Measurements from ENCODE around the gene PHF13.
"Not testable (repeated sequence)": the region's sequence is repeated elsewhere in the genome, so short reads cannot be mapped to it uniquely, and the experiment has no call there.

PHF13 gene

GRCh38 chr1:6627031-6627430, 13.5 kb downstream of the PHF13 start:
- Mint-ChIP-seq H3K36me3 (ENCODE audit: low read depth) (peaks cover 34% of the 10 kb centered on the region), H3K27ac (no peak overlapping the region), H3K27me3 (no peaks in the 10 kb centered on the region), H3K4me1 (ENCODE audit: low read depth) (peaks cover 37% of the 10 kb centered on the region), H3K9me3 (no peaks in the 10 kb centered on the region), H3K4me3 (peak overlapping the region; percentile 94)

GRCh38 chr1:6627841-6628545, 14.5 kb downstream of the PHF13 start:
- Mint-ChIP-seq H3K27ac (no peak overlapping the region), H3K4me3 (peak overlapping the region; percentile 6), H3K4me1 (ENCODE audit: low read depth) (peaks cover 37% of the 10 kb centered on the region), H3K9me3 (no peaks in the 10 kb centered on the region), H3K36me3 (ENCODE audit: low read depth) (peaks cover 26% of the 10 kb centered on the region), H3K27me3 (no peaks in the 10 kb centered on the region)

GRCh38 chr1:6628971-6629479, 15.5 kb downstream of the PHF13 start:
- no peak overlapping the region for H3K27ac Mint-ChIP-seq
- H3K4me3 Mint-ChIP-seq = no peak overlapping the region
- no peaks in the 10 kb centered on the region for H3K27me3 Mint-ChIP-seq
- no peaks in the 10 kb centered on the region for H3K9me3 Mint-ChIP-seq
- peaks cover 23% of the 10 kb centered on the region for H3K36me3 Mint-ChIP-seq (ENCODE audit: low read depth)
- H3K4me1 Mint-ChIP-seq (ENCODE audit: low read depth) = peaks cover 32% of the 10 kb centered on the region

- no peak overlapping the region for H3K4me3 Mint-ChIP-seq
- H3K27ac Mint-ChIP-seq = no peak overlapping the region
- H3K9me3 Mint-ChIP-seq = no peaks in the 10 kb centered on the region
Measured at GRCh38 chr1:6630027-6630426, 16.5 kb downstream of the PHF13 start.

GRCh38 chr1:6631058-6631457, 17.5 kb downstream of the PHF13 start:
- H3K9me3 Mint-ChIP-seq = no peaks in the 10 kb centered on the region
- no peak overlapping the region for H3K4me3 Mint-ChIP-seq
- H3K36me3 Mint-ChIP-seq (ENCODE audit: low read depth) = peaks cover 26% of the 10 kb centered on the region
- H3K27ac Mint-ChIP-seq = no peak overlapping the region
- H3K27me3 Mint-ChIP-seq = no peaks in the 10 kb centered on the region
- peaks cover 20% of the 10 kb centered on the region for H3K4me1 Mint-ChIP-seq (ENCODE audit: low read depth)

More at GRCh38 chr1:6630027-6630426, 16.5 kb downstream of the PHF13 start:
- H3K27me3 Mint-ChIP-seq = no peaks in the 10 kb centered on the region
- H3K4me1 Mint-ChIP-seq (ENCODE audit: low read depth) = peaks cover 25% of the 10 kb centered on the region
- peaks cover 26% of the 10 kb centered on the region for H3K36me3 Mint-ChIP-seq (ENCODE audit: low read depth)

- no peak overlapping the region for H3K27ac Mint-ChIP-seq
- peaks cover 2% of the 10 kb centered on the region for H3K4me1 Mint-ChIP-seq (ENCODE audit: low read depth)
- no peaks in the 10 kb centered on the region for H3K9me3 Mint-ChIP-seq
- H3K4me3 Mint-ChIP-seq = no peak overlapping the region
- H3K27me3 Mint-ChIP-seq = no peaks in the 10 kb centered on the region
- H3K36me3 Mint-ChIP-seq (ENCODE audit: low read depth) = peaks cover 27% of the 10 kb centered on the region
Measured at GRCh38 chr1:6632588-6633514, 19.3 kb downstream of the PHF13 start.

- Mint-ChIP-seq H3K4me1 (ENCODE audit: low read depth) (no peaks in the 10 kb centered on the region), H3K36me3 (ENCODE audit: low read depth) (peaks cover 26% of the 10 kb centered on the region), H3K9me3 (no peaks in the 10 kb centered on the region), H3K27ac (no peak overlapping the region), H3K27me3 (no peaks in the 10 kb centered on the region), H3K4me3 (no peak overlapping the region)
Measured at GRCh38 chr1:6634371-6635052, 21.0 kb downstream of the PHF13 start.

GRCh38 chr1:6635161-6635909, 21.8 kb downstream of the PHF13 start:
- peaks cover 27% of the 10 kb centered on the region for H3K36me3 Mint-ChIP-seq (ENCODE audit: low read depth)
- no peak overlapping the region for H3K4me3 Mint-ChIP-seq
- no peak overlapping the region for H3K27ac Mint-ChIP-seq
- H3K4me1 Mint-ChIP-seq (ENCODE audit: low read depth) = no peaks in the 10 kb centered on the region
- H3K27me3 Mint-ChIP-seq = no peaks in the 10 kb centered on the region
- no peaks in the 10 kb centered on the region for H3K9me3 Mint-ChIP-seq

GRCh38 chr1:6635910-6636760, 22.6 kb downstream of the PHF13 start:
- Mint-ChIP-seq H3K9me3 (no peaks in the 10 kb centered on the region), H3K4me1 (ENCODE audit: low read depth) (no peaks in the 10 kb centered on the region), H3K27ac (no peak overlapping the region), H3K4me3 (no peak overlapping the region), H3K36me3 (ENCODE audit: low read depth) (peaks cover 28% of the 10 kb centered on the region), H3K27me3 (no peaks in the 10 kb centered on the region)

GRCh38 chr1:6636778-6637177, 23.2 kb downstream of the PHF13 start:
- not testable (repeated sequence) for H3K4me3 Mint-ChIP-seq; H3K27me3 Mint-ChIP-seq; H3K4me1 Mint-ChIP-seq (ENCODE audit: low read depth); H3K9me3 Mint-ChIP-seq
- Mint-ChIP-seq H3K36me3 (ENCODE audit: low read depth) (peaks cover 35% of the 10 kb centered on the region), H3K27ac (peak overlapping the region; percentile 55)

- Mint-ChIP-seq H3K36me3 (ENCODE audit: low read depth) (peaks cover 44% of the 10 kb centered on the region), H3K27me3 (no peaks in the 10 kb centered on the region), H3K9me3 (no peaks in the 10 kb centered on the region), H3K4me3 (no peak overlapping the region), H3K27ac (no peak overlapping the region), H3K4me1 (ENCODE audit: low read depth) (no peaks in the 10 kb centered on the region)
Measured at GRCh38 chr1:6637770-6638169, 24.2 kb downstream of the PHF13 start.

- Mint-ChIP-seq H3K27ac (no peak overlapping the region), H3K4me1 (ENCODE audit: low read depth) (no peaks in the 10 kb centered on the region), H3K27me3 (no peaks in the 10 kb centered on the region), H3K9me3 (no peaks in the 10 kb centered on the region), H3K36me3 (ENCODE audit: low read depth) (peaks cover 45% of the 10 kb centered on the region), H3K4me3 (no peak overlapping the region)
Measured at GRCh38 chr1:6638226-6638625, 24.7 kb downstream of the PHF13 start.

- not testable (repeated sequence) for H3K4me1 Mint-ChIP-seq (ENCODE audit: low read depth); H3K9me3 Mint-ChIP-seq
- peaks cover 49% of the 10 kb centered on the region for H3K36me3 Mint-ChIP-seq (ENCODE audit: low read depth)
Measured at GRCh38 chr1:6640867-6641266, 27.3 kb downstream of the PHF13 start.

More at GRCh38 chr1:6640867-6641266, 27.3 kb downstream of the PHF13 start:
- H3K27ac Mint-ChIP-seq, H3K27me3 Mint-ChIP-seq, H3K4me3 Mint-ChIP-seq: not testable (repeated sequence)
